ENCODE measurements around the gene CAMTA1.

Gene CAMTA1

DNA sequence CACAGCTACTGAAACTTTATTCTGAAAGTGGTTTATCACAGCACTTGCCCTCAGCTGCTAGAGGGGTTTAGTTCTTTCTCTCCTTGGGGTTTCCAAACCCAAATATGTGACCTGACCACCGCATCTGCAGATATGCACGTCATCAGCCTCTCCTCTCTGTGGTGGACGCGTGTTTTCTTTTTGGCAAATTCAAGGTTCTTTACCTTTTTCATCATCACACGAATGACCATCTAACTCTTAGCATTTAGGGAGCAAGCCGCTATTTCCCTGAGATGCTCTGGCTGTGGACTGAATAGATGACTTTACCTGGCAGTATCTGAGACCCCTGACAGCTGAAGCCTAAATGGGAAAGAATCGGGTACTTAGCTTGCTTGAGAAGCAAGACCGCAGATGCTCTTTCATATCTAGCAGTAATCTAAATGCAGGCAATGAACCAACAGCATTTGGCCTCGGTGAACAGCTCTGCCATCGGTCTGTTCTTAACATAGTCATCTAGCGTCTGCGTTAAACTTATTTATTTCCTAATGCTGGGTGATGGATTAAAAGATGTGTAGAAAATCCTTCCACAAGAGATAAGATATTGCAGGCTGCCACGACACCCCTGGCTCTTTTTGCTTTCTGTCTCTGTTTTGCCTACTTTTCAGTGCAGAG is 463.4 kb downstream of the CAMTA1 start:
- DNase-seq = no peak

DNA sequence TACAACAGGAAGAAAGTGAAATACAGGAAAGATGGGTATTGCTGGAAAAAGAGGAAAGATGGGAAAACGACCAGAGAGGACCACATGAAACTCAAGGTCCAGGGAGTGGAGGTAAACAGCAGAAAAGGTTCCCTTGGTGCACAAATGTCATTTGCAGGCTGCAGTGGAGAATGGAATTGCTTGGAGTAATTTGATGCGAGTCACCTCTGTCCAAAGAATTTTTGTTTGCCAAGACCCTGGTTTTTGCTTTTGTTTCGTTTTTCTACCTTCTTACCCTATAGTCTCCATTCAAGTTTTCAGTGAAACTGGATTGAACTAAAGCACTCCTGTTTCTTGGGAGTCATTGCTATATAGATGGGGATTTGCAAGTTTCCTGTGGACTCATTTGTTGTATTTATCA is 464.3 kb downstream of the CAMTA1 start:
- DNase-seq = no peak

DNA sequence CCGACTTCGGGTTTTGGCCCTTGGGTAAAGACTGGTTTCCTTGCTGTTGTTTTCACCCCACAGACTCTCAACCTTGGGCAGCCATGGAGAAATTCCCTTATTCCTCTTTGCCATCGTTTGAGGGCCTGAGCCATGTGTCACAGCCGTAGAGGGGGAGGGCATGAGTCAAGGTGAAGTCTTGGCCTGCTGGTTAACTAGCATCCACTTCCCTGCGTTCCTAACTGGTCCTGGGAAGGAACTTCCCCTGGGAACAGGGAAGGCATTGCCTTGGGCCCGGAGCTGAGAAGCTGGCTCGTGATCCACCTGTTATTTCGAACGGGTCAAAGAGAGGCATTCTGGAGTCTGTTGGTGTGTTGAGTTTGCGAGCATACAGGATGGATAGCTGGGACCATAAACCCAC is 464.9 kb downstream of the CAMTA1 start:
- no peak for DNase-seq

DNA sequence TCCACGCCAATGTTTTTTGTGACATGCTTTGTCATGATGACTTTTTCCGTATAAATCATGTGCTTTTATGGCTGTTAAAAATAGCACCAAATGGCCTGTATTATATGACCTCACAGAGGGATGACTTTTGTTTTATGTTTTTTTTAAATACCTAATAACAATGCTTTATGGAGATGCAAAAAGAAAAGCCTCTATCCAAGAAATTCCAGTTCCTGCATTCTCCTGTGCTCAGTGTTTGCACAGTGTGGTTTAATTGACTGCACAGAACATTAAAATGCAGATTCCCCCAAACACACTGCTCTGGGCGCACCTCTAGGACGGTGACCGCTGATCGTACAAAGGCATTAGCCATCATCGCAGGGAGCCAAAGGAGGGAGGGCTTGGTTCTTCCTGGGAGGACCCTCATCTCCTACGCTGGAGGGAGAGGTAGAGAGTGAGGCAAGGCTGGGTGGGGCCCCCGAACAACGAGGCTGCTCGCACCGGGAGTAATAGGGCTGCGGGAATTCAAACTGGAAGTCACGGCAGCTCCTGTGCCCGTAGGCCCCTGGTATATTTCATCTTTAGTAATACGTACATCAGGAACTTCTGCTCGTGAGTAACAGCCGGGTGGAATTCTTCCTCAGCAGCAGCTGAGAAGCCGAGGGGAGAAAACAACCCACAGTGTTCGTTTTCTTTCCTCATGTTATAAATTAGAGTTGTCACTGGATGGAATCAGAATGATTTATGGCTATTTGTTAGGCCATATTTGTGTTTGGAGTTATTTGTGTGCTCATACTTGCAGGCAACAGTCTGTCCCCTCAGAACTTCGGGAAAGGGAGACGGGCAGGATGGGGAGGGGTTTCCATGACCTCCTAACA is 465.6 kb downstream of the CAMTA1 start:
- no peak for DNase-seq

DNA sequence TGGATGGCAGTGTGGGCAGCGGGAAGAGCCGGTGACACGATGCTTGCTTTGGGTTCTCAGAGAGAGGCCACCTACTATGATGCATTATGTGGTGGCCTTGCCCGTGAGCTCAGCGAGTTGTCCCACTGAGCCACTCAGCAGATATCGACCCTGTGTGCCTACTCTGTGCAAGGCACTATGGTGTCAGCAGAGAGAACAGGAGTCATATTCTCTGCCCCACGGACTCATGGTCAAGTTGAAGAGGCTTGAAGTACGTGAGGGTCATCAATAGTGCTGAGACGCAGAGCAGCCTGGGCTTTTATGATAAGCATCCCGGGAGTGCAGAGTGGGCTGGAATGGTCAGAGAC is 466.2 kb downstream of the CAMTA1 start:
- no peak for DNase-seq

DNA sequence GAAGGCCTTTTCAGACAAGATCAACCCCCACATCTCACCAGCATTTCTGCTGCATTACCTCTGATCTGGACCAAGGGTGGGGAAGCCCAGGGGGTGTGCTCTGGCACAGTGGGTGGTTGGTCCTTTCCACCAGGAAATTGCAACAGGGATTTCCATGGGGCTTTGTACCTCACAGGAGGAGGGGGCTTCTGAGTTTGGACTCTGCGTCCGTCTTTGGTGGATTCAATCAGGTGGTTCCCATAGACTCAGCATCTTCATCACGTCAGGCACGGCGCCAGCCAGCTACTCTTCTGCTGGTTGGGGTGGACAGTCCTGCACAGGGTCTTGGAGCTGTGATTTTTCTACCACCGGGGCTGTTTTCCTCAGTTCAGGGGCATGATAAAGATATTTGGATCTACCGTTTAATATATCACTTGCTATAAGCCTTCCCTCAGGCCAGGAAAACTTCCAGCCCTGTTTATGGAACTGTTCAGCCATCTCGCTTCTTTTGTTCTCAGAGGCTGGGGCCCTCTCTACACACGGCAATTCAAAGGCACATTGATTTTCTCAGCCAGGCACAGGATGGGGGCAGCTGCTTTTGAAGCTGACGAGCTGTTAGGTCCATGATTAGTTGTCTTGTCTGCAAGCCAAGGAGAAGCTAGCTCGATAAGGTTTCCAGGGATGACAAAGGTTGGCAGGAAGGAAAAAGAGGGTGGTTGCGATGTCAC is 467.3 kb downstream of the CAMTA1 start:
- DNase-seq = no peak

DNA sequence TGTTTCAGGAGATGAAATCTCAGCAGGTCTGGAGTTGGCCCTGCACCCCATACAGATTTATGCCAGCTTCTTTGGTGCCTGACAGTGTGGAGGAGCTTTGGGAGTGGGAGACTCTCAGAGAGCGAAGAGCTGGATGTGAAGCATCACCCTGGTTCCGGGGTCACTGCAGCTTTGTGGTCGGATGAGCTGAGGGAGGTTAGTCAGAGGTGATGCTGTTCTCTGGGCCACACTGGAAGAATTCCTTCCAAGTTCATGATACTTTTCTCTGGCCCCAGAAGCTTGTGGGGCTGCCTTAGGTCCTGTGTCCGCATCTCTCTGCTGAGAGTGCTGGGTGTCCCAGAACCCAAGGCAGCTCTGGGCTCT is 467.8 kb downstream of the CAMTA1 start:
- no peak for DNase-seq

DNA sequence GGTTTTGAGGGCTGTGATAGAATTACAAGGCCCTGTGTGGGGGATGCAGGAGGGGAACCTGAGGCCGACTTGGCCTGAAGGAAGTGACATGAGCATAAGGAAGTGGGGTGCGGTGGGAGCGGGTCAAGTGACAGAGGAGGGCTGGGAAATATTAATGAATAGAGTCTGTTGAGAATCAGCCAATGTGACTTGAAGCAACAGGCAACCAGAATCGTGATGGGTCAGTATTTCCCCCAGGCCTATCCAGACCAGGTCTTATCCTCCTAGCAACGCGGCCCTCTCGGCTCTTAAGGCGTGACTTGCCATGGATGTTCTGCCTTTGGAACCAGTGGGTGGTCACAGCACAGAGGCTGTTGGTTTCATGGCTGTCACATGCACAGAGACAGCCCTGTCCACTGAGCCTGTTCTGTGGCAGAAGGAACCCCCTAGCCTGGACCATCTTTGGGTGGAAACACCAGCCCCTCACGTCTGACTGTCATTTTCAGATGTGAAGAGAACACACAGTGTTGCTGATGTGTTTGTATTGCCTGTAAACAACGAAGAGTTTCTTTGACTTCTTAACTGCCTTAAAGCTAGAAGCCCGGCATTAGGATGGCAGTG is 468.8 kb downstream of the CAMTA1 start:
- no peak for DNase-seq

DNA sequence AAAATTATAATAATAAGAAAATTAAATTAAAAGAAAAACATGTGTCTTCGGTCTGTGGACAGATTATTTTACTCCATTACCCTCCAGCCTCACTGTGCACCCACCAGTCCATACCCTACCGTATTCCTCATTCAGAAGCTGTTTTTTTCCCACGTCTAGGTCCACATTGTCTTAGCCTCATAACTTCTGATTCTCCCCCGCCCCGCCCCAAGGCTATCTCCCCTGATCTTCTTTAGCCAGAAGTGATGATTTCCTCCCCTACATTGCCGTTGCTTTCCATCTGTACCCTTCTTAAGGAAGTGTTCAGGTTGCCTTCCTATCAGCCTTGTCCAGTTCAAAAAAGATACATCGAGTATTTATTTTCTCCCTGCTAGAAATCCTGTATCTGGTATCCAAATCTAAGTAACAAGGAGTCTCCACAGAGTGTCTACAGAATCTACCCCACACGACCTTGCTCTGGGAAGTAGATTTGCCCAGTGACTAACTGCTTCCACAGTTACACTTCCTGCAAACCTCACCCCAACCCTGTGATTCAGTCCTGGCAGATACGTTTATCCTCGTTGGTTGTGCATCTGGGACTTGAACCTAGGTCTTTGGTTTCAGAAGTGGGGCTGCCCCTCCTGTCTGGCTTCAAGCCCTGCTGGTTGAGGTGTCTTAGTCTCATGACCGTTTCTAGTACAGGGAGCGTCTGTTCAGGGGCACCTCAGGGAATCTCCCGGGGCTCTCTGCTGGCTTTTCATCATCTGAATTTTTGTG is 470.2 kb downstream of the CAMTA1 start:
- DNase-seq = no peak

DNA sequence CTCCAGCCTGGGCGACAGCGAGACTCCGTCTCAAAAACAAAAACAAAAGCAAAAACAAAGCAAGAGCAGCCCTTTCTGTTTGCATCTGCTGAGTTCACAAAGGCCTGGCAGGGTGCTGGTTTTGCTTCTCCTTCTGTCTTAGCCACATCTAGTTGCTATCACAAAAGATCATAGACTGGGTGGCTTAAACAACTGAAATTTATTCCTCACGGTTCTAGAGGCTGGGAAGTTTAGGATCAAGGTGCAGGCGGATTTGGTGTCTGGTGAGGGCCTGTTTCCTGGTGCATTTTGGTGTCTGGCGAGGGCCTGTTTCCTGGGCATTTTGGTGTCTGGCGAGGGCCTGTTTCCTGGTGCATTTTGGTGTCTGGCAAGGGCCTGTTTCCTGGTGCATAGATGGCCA is 471.3 kb downstream of the CAMTA1 start:
- DNase-seq = no peak

DNA sequence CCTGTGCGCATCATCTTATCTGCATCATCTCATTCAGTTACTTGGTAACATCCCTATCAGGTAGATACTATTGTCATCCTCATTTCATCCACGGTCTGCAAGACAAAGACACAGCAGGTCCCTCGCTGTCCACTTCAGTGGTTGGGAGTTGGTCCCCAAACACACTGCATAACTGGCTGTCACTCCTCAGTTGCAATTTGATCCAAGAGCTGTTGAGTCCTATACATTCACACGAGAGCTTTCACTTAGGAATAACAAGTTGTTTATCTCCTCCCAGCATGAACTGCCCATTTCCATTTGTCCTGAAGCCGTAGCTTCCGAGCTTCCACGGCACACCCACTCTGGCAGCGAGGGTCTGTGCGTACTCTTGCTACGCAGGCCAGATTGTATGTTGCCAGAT is 472.0 kb downstream of the CAMTA1 start:
- no peak for DNase-seq

DNA sequence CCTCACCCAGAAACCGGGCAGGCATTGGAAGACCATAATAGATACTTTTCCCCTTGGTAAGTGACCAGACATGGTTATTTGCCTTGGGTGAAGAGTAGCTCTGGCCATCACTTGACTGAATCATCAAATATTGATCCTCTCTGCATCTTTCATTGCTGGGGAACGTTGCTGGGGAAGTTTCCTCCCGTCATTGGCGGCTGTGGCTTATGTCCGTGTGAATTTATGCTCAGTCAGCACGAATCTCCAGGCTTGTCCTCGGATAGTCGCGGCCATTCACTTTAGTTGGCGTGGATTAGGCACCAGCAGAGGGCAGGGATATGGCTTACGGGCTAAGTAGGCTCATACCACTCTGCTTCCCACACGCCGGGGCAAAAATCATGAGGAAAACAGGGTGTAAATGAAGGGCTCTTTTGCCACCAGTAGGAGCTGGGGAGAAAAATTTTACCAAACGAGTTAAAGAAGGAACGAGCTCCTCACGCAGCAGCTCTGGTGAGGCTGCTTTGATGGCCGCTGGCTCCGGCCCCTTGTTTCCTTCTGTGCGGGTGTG is 473.4 kb downstream of the CAMTA1 start:
- DNase-seq = no peak

DNA sequence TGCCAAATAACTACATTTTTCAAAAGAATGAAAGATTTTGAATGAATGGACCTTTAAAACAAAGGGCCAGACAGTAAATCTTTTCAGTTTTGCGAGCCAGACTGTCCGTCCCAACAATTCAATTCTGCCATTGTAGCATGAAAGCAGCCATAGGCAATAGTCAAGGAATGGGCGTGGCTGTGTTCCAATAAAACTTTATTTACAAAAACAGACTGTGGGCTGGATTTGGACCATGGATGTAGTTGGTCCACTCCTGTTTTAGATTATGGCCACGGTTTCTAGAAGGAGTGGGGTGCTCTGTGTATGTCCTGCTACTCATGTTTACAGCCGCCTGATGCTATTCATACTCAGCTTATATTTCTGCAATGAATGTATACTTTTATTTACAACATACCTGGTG is 474.7 kb downstream of the CAMTA1 start:
- DNase-seq = no peak

DNA sequence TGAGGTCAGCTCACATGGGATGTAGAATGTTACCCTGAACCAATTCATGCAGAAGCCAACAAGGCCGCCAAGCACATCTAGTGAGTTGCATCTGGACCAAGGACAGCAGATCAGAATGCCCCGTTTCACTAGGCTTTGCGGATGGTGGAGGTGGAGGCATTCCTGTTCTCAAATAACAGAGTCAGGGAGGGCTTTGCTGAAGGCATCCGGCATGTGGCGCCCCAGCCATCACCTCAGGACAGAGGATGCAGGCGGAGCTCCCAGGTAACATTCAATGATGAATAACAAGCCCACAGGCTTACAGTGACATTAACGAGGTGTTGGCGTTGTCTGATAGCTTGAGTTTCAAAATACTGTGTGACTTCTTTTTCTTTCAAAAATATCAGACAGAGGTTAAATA is 476.2 kb downstream of the CAMTA1 start:
- DNase-seq = no peak

DNA sequence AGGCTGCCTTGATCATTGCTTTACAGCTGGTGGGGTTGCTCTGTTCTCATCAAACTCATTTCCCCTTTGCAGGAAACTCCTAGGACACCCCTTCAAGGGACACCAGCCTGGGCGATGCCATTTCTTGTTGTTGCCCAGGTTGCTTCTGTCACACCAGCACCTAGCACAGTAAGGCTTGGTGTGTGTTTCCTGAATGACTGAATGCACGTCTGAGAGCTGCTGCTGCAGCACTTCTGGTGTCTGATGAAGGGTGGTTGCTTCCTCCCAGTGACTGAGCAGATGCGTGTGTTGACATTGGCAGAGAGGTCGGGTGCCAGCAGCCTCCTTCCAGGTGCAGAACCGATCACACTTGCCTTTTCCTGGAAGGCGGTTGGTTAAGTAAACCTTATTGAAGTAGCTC is 477.4 kb downstream of the CAMTA1 start:
- no peak for DNase-seq

DNA sequence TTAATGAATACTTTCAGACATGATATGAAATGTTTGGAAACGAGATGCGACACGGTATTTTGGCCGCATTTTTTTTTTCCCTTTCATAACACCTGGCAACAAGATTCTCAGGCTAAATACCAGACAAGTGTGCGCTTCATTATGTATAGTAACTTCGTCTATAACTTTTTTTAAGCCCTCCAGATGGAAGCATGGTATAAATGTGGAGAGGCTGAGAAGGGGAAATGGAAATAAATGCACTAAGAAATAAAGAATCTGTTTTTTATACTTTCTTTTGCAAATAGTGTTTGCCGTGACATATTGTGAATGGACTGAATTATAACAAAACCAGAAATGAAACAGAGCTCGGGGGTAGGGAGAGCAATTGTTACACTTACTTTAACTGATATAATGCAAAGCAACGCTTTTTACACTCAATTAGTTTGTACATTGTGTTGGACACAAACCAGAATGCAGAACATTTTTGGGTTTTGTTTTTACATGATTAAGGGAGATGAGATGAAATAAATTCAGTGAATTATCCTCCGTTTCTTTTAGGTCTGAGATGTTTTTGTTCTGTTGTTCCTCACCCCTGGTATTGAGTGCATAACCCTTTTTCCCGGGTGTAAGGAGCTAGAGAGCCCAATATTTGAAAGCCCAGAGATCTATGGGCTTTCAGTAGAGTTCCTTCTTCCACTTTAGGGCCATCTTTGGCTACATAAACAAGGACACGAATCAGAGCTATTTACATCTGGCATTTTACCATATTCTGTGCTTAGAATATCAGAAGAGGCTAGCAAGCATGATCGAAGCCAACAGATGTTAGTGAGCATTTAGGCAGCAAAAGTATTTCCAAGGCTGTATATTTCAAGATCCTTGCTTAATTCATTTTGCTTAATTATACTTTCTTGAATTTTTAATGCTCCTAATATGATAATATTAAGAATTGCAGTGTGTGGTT is 478.0 kb downstream of the CAMTA1 start:
- DNase-seq = no peak

DNA sequence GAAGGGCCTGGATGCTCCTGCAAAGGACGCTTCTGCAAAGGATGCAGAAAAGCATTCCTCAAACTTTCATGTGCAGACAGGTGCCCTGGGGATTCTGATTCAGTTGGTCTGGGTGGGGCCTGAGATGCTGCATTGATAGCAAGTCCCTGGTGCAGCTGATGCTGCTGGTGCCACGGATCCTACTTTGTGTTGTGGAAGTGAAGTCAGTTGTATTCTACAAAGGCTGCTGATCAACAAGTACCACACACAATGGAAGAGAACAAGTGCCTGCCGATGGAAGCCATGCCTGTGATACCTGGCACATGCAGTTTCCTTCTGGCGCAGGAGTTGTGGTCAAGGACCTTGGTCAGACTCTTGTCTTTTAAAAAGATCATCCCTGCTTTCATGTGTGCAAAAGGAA is 478.8 kb downstream of the CAMTA1 start:
- no peak for DNase-seq

DNA sequence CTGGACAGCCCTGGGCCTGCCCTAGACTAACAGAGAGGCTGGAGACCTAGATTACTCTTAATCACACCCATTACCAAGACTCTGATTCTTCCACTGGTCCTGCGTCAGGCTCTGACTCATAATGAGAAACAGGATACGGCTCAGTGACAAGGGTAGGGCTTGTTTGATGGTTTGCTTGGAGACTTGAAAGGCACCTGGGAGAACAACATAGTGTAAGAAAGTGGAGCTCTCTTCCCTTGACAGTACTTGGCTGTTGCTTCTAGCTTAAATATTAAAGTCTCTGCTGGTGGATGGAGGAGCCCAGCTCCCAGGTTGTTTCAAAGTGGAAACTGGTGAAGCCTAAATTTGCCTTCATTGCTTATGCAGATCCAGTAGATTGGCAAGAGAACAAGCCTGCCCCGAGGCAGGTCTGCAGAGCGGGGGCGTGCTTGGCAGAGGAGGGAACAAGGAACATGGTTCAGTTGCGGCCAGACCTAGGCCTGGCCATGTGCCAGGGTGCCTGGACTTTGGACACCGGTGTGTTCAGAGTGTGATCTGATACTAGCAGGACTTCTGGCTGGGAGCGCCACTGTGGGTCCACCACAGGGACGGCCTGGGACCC is 480.6 kb downstream of the CAMTA1 start:
- DNase-seq = no peak

DNA sequence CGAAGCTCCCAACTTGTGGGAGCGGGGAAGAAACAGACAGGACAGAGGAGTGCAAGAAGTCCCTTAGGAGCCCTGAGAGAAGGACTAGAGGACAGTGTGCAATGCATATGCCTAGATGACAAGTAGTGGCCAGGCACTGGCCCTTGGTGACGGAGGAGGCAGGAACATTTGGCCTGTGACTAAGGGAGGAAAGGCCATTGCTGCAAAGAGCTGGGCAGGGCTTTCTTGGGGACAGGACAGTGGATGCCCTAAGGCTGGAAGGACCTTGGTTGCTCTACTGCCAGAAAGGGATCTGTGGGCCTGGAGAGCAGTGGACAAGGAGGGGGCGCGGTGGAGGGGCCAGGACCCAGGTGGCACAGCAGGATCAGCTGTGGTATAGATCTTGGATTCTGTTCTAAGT is 481.3 kb downstream of the CAMTA1 start:
- no peak for DNase-seq

DNA sequence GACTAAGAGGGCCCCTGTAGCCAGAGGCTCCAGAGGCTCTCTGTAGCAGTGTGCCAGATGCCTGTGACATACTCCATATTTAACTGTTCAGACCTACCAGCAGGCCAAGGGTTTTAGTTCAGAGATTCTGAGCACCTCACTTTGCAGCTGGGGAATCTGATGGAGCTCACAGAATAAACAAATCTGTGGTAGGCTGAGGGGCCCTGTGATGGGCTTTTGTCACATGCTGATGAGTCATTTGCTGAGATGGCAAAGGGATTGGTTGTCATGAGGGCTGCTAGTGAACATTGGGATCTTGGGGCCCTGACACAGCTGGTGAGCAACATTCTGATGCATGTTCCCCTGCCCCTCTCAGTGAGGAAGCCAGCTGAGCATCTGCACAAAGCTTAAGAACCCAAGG is 482.2 kb downstream of the CAMTA1 start:
- no peak for DNase-seq

DNA sequence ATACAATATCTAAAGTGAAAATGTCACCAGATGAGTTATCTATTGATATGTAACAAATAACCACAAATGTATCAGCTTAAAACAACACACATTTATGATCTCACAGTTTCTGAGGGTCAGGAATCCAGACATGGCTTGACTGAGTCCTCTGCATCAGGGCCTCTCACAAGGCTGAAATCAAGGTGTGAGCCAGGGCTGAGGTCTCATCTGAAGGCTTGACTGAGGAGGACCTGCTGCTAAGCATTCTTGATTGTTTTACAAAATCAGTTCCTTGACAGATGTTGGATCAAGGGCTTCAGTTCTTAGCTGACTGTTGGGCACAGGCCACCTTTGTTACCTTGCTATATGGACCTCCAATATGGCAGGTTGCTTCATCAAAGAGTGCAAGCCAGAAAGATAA is 483.7 kb downstream of the CAMTA1 start:
- no peak for DNase-seq
